GM20431 (cell line): ENCODE results near the gene ZFP3.
"Not testable (repeated sequence)": the region's sequence is repeated elsewhere in the genome, so short reads cannot be mapped to it uniquely, and the experiment has no call there.

Experiments used
- in situ Hi-C: fragments of 300-500 bp; cut with MseI, MboI; formaldehyde crosslinking; loops from one replicate; pipeline ENCODE4 v1.15.0; 2020; ENCODE audit warnings: low sequenced_read_pairs; ENCODE audit not compliant: unreplicated experiment

Gene ZFP3

GRCh38 chr17:5078106-5079028, at the start of gene ZFP3:
ZFP3 (plus strand) TSS chr17:5078467; CDS start chr17:5091505, 13,038 bp downstream.
- in situ Hi-C loops = no loop called here

- in situ Hi-C loops = not testable (repeated sequence)
Measured at GRCh38 chr17:5030168-5030567, 48.1 kb upstream of the ZFP3 start.

- in situ Hi-C loops = no loop called here
Measured at GRCh38 chr17:5031365-5032082, 46.7 kb upstream of the ZFP3 start.

GRCh38 chr17:5032865-5033264, 45.4 kb upstream of the ZFP3 start:
- in situ Hi-C loops = no loop called here

- in situ Hi-C loops = no loop called here
Measured at GRCh38 chr17:5033352-5034015, 44.8 kb upstream of the ZFP3 start.

- in situ Hi-C loops = no loop called here
Measured at GRCh38 chr17:5034063-5034462, 44.2 kb upstream of the ZFP3 start.

GRCh38 chr17:5034651-5035050, 43.6 kb upstream of the ZFP3 start:
- in situ Hi-C loops = no loop called here

GRCh38 chr17:5035315-5035714, 43.0 kb upstream of the ZFP3 start, which contains the start of gene SLC52A1:
SLC52A1 (minus strand) TSS chr17:5035426; CDS start chr17:5034606, 820 bp downstream.
- in situ Hi-C loops = no loop called here

- in situ Hi-C loops = no loop called here
Measured at GRCh38 chr17:5042157-5043022, 35.9 kb upstream of the ZFP3 start.

GRCh38 chr17:5043524-5043923, 34.7 kb upstream of the ZFP3 start:
- in situ Hi-C loops = no loop called here

- in situ Hi-C loops = no loop called here
Measured at GRCh38 chr17:5044630-5045029, 33.6 kb upstream of the ZFP3 start.

GRCh38 chr17:5045496-5045895, 32.8 kb upstream of the ZFP3 start:
- in situ Hi-C loops = no loop called here

- in situ Hi-C loops = no loop called here
Measured at GRCh38 chr17:5047446-5047845, 30.8 kb upstream of the ZFP3 start.

GRCh38 chr17:5049314-5049841, 28.9 kb upstream of the ZFP3 start:
- in situ Hi-C loops = no loop called here

- in situ Hi-C loops = no loop called here
Measured at GRCh38 chr17:5050278-5050677, 28.0 kb upstream of the ZFP3 start.

- in situ Hi-C loops = no loop called here
Measured at GRCh38 chr17:5055543-5055942, 22.7 kb upstream of the ZFP3 start.

GRCh38 chr17:5065227-5065744, 13.0 kb upstream of the ZFP3 start:
- in situ Hi-C loops = no loop called here

- in situ Hi-C loops = no loop called here
Measured at GRCh38 chr17:5068236-5068635, 10.0 kb upstream of the ZFP3 start.

GRCh38 chr17:5069724-5070123, 8.5 kb upstream of the ZFP3 start:
- in situ Hi-C loops = no loop called here
